Stimulated activated CD8-positive, alpha-beta memory T cell treated with anti-CD3 and anti-CD28 coated beads, Interleukin-12 subunit alpha, Interleukin-12 subunit beta, amount 100 ng/mL, for 1 hour (primary cell): Measurements from ENCODE around the gene OR6N1.
A peak's percentile ranks its signal among the peaks of the same experiment; 100 is the strongest.

Experiments used
- DNase-seq: peaks from one replicate; pipeline ENCODE4 v3.0.0-alpha.2; 2020; ENCODE audit warnings: low read depth

Gene OR6N1

GRCh38 chr1:158771950-158772866, at the start of gene OR6N1:
OR6N1 (minus strand) TSS chr1:158772195; CDS start chr1:158766682, 5,513 bp downstream.
- DNase-seq, result no peak

- no peak for DNase-seq
Observed at GRCh38 chr1:158821723-158822122, 49.7 kb upstream of the OR6N1 start.

GRCh38 chr1:158819461-158820443, 47.8 kb upstream of the OR6N1 start:
- peak; percentile 5 for DNase-seq

- no peak for DNase-seq
Observed at GRCh38 chr1:158818975-158819431, 47.0 kb upstream of the OR6N1 start.

- DNase-seq, result no peak
Observed at GRCh38 chr1:158818560-158818959, 46.6 kb upstream of the OR6N1 start.

- no peak for DNase-seq
Observed at GRCh38 chr1:158814970-158815369, 43.0 kb upstream of the OR6N1 start.

- DNase-seq, result no peak
Observed at GRCh38 chr1:158813164-158813563, 41.2 kb upstream of the OR6N1 start.

- DNase-seq, result no peak
Observed at GRCh38 chr1:158812336-158812735, 40.3 kb upstream of the OR6N1 start.

- no peak for DNase-seq
Observed at GRCh38 chr1:158810311-158810710, 38.3 kb upstream of the OR6N1 start.

- DNase-seq, result no peak
Observed at GRCh38 chr1:158809862-158810261, 37.9 kb upstream of the OR6N1 start.

- no peak for DNase-seq
Observed at GRCh38 chr1:158809256-158809655, 37.3 kb upstream of the OR6N1 start.

GRCh38 chr1:158806916-158807536, 35.0 kb upstream of the OR6N1 start:
- no peak for DNase-seq

GRCh38 chr1:158803678-158804077, 31.7 kb upstream of the OR6N1 start:
- DNase-seq, result no peak

GRCh38 chr1:158801396-158801795, 29.4 kb upstream of the OR6N1 start:
- DNase-seq, result no peak

- DNase-seq, result no peak
Observed at GRCh38 chr1:158800526-158800925, 28.5 kb upstream of the OR6N1 start.

- DNase-seq, result no peak
Observed at GRCh38 chr1:158799689-158800088, 27.7 kb upstream of the OR6N1 start.

GRCh38 chr1:158798531-158798930, 26.5 kb upstream of the OR6N1 start:
- DNase-seq, result no peak

GRCh38 chr1:158794247-158794646, 22.3 kb upstream of the OR6N1 start:
- no peak for DNase-seq

GRCh38 chr1:158793604-158794003, 21.6 kb upstream of the OR6N1 start:
- DNase-seq, result peak; percentile 7

- no peak for DNase-seq
Observed at GRCh38 chr1:158781104-158781503, 9.1 kb upstream of the OR6N1 start, which contains the start of gene OR6N2. OR6N2 (minus strand) TSS chr1:158781204; CDS start chr1:158777635, 3,569 bp downstream.

- no peak for DNase-seq
Observed at GRCh38 chr1:158754420-158754819, 17.6 kb downstream of the OR6N1 start, which contains the start of gene OR6K6. OR6K6 (plus strand) TSS chr1:158754720; CDS start chr1:158754888, 168 bp downstream.
